ENCODE results near the gene ADH4. TPM values are rescaled to one million over a fixed set of nuclear protein-coding genes. Genes with fewer than 3 reads are reported as not detected.
"Not testable (repeated sequence)": the region's sequence is repeated elsewhere in the genome, so short reads cannot be mapped to it uniquely, and the experiment has no call there.

Gene ADH4
- polyA plus RNA-seq, 2 donors, result 0.10 to 1.5 TPM

- 28 to 53% methylated on average over 2 of the region's 2 CpGs for WGBS, 2 donors
- Histone ChIP-seq H3K27me3 (ENCODE audit: control insufficient read depth in 1 of 2, insufficient read depth in 2 of 2, low read length in 2 of 2) (no peaks in the 10 kb centered on the region), H3K36me3 (ENCODE audit: control insufficient read depth in 2 of 2, insufficient read depth in 2 of 2, low read length in 1 of 2) (no peaks in the 10 kb centered on the region), H3K4me1 (ENCODE audit: control insufficient read depth in 2 of 2, insufficient read depth in 2 of 2, low read length in 1 of 2) (no peaks in the 10 kb centered on the region), H3K27ac (ENCODE audit: low read depth in 2 of 2, low read length in 1 of 2) (peak overlapping the region in 1 of 2 donors; percentile 61), H3K4me3 (ENCODE audit: low read depth in 1 of 2, low read length in 2 of 2) (peak overlapping the region in 1 of 2 donors; percentile 94), H3K9me3 (ENCODE audit: control insufficient read depth in 2 of 2, insufficient read depth in 1 of 2, low read depth in 1 of 2, low read length in 1 of 2) (no peaks in the 10 kb centered on the region)
These were observed 53.4 kb downstream of the ADH4 start for GRCh38 chr4:99090481-99091215.

GRCh38 chr4:99088481-99089365, 55.4 kb downstream of the ADH4 start, which contains the start of gene ADH5:
Gene ADH5 (minus strand): TSS chr4:99088788. CDS start chr4:99088700, 88 bp downstream.
- peaks cover 0 to 3% of the 10 kb centered on the region in 2 donors for H3K36me3 ChIP-seq (ENCODE audit: control insufficient read depth in 2 of 2, insufficient read depth in 2 of 2, low read length in 1 of 2)
- no peaks in the 10 kb centered on the region for H3K9me3 ChIP-seq (ENCODE audit: control insufficient read depth in 2 of 2, insufficient read depth in 1 of 2, low read depth in 1 of 2, low read length in 1 of 2)
- peak within 1 kb of the TSS; percentile 92 to 98 for H3K27ac ChIP-seq (ENCODE audit: low read depth in 2 of 2, low read length in 1 of 2)
- WGBS, 2 donors, result 0 to 1% methylated on average over 52 to 53 of the region's 53 CpGs
- no peaks in the 10 kb centered on the region for H3K4me1 ChIP-seq (ENCODE audit: control insufficient read depth in 2 of 2, insufficient read depth in 2 of 2, low read length in 1 of 2)
- H3K27me3 ChIP-seq (ENCODE audit: control insufficient read depth in 1 of 2, insufficient read depth in 2 of 2, low read length in 2 of 2), result no peaks in the 10 kb centered on the region
- peak within 1 kb of the TSS; percentile 94 to 95 for H3K4me3 ChIP-seq (ENCODE audit: low read depth in 1 of 2, low read length in 2 of 2)

- H3K36me3 ChIP-seq (ENCODE audit: control insufficient read depth in 2 of 2, insufficient read depth in 2 of 2, low read length in 1 of 2), result peaks cover 0 to 3% of the 10 kb centered on the region in 2 donors
- peak overlapping the region; percentile 94 to 95 for H3K4me3 ChIP-seq (ENCODE audit: low read depth in 1 of 2, low read length in 2 of 2)
- H3K9me3 ChIP-seq (ENCODE audit: control insufficient read depth in 2 of 2, insufficient read depth in 1 of 2, low read depth in 1 of 2, low read length in 1 of 2), result no peaks in the 10 kb centered on the region
- no peaks in the 10 kb centered on the region for H3K4me1 ChIP-seq (ENCODE audit: control insufficient read depth in 2 of 2, insufficient read depth in 2 of 2, low read length in 1 of 2)
- H3K27me3 ChIP-seq (ENCODE audit: control insufficient read depth in 1 of 2, insufficient read depth in 2 of 2, low read length in 2 of 2), result no peaks in the 10 kb centered on the region
- peak overlapping the region; percentile 92 to 98 for H3K27ac ChIP-seq (ENCODE audit: low read depth in 2 of 2, low read length in 1 of 2)
- 2 to 4% methylated on average over 15 of the region's 15 CpGs for WGBS, 2 donors
These were observed 56.1 kb downstream of the ADH4 start for GRCh38 chr4:99088023-99088449.

GRCh38 chr4:99084595-99084994, 59.5 kb downstream of the ADH4 start:
- Histone ChIP-seq H3K9me3 (ENCODE audit: control insufficient read depth in 2 of 2, insufficient read depth in 1 of 2, low read depth in 1 of 2, low read length in 1 of 2) (no peaks in the 10 kb centered on the region), H3K27ac (ENCODE audit: low read depth in 2 of 2, low read length in 1 of 2) (no peak overlapping the region), H3K36me3 (ENCODE audit: control insufficient read depth in 2 of 2, insufficient read depth in 2 of 2, low read length in 1 of 2) (peaks cover 5 to 12% of the 10 kb centered on the region in 2 donors), H3K27me3 (ENCODE audit: control insufficient read depth in 1 of 2, insufficient read depth in 2 of 2, low read length in 2 of 2) (no peaks in the 10 kb centered on the region), H3K4me1 (ENCODE audit: control insufficient read depth in 2 of 2, insufficient read depth in 2 of 2, low read length in 1 of 2) (no peaks in the 10 kb centered on the region), H3K4me3 (ENCODE audit: low read depth in 1 of 2, low read length in 2 of 2) (no peak overlapping the region)
- 89 to 91% methylated on average over 2 of the region's 2 CpGs for WGBS, 2 donors

GRCh38 chr4:99082192-99082591, 61.9 kb downstream of the ADH4 start:
- no peak overlapping the region for H3K4me3 ChIP-seq (ENCODE audit: low read depth in 1 of 2, low read length in 2 of 2)
- no peaks in the 10 kb centered on the region for H3K9me3 ChIP-seq (ENCODE audit: control insufficient read depth in 2 of 2, insufficient read depth in 1 of 2, low read depth in 1 of 2, low read length in 1 of 2)
- H3K27me3 ChIP-seq (ENCODE audit: control insufficient read depth in 1 of 2, insufficient read depth in 2 of 2, low read length in 2 of 2), result no peaks in the 10 kb centered on the region
- peaks cover 5 to 12% of the 10 kb centered on the region in 2 donors for H3K36me3 ChIP-seq (ENCODE audit: control insufficient read depth in 2 of 2, insufficient read depth in 2 of 2, low read length in 1 of 2)
- no peak overlapping the region for H3K27ac ChIP-seq (ENCODE audit: low read depth in 2 of 2, low read length in 1 of 2)
- WGBS, 2 donors, result 88% methylated on average over 5 of the region's 5 CpGs
- H3K4me1 ChIP-seq (ENCODE audit: control insufficient read depth in 2 of 2, insufficient read depth in 2 of 2, low read length in 1 of 2), result no peaks in the 10 kb centered on the region

- WGBS, 2 donors, result 60 to 64% methylated on average over 6 of the region's 6 CpGs
- H3K27ac ChIP-seq (ENCODE audit: low read depth in 2 of 2, low read length in 1 of 2); H3K4me1 ChIP-seq (ENCODE audit: control insufficient read depth in 2 of 2, insufficient read depth in 2 of 2, low read length in 1 of 2); H3K27me3 ChIP-seq (ENCODE audit: control insufficient read depth in 1 of 2, insufficient read depth in 2 of 2, low read length in 2 of 2); H3K4me3 ChIP-seq (ENCODE audit: low read depth in 1 of 2, low read length in 2 of 2); H3K9me3 ChIP-seq (ENCODE audit: control insufficient read depth in 2 of 2, insufficient read depth in 1 of 2, low read depth in 1 of 2, low read length in 1 of 2): not testable (repeated sequence)
- H3K36me3 ChIP-seq (ENCODE audit: control insufficient read depth in 2 of 2, insufficient read depth in 2 of 2, low read length in 1 of 2), result peaks cover 8 to 13% of the 10 kb centered on the region in 2 donors
These were observed 63.2 kb downstream of the ADH4 start for GRCh38 chr4:99080869-99081268.

GRCh38 chr4:99079625-99080295, 64.3 kb downstream of the ADH4 start:
- H3K4me1 ChIP-seq (ENCODE audit: control insufficient read depth in 2 of 2, insufficient read depth in 2 of 2, low read length in 1 of 2), result no peaks in the 10 kb centered on the region
- H3K9me3 ChIP-seq (ENCODE audit: control insufficient read depth in 2 of 2, insufficient read depth in 1 of 2, low read depth in 1 of 2, low read length in 1 of 2), result no peaks in the 10 kb centered on the region
- H3K4me3 ChIP-seq (ENCODE audit: low read depth in 1 of 2, low read length in 2 of 2), result no peak overlapping the region
- peaks cover 8 to 19% of the 10 kb centered on the region in 2 donors for H3K36me3 ChIP-seq (ENCODE audit: control insufficient read depth in 2 of 2, insufficient read depth in 2 of 2, low read length in 1 of 2)
- 68 to 74% methylated on average over 5 of the region's 5 CpGs for WGBS, 2 donors
- H3K27me3 ChIP-seq (ENCODE audit: control insufficient read depth in 1 of 2, insufficient read depth in 2 of 2, low read length in 2 of 2), result no peaks in the 10 kb centered on the region
- no peak overlapping the region for H3K27ac ChIP-seq (ENCODE audit: low read depth in 2 of 2, low read length in 1 of 2)

- no peak overlapping the region for H3K27ac ChIP-seq (ENCODE audit: low read depth in 2 of 2, low read length in 1 of 2)
- H3K9me3 ChIP-seq (ENCODE audit: control insufficient read depth in 2 of 2, insufficient read depth in 1 of 2, low read depth in 1 of 2, low read length in 1 of 2), result no peaks in the 10 kb centered on the region
- H3K4me3 ChIP-seq (ENCODE audit: low read depth in 1 of 2, low read length in 2 of 2), result no peak overlapping the region
- no peaks in the 10 kb centered on the region for H3K4me1 ChIP-seq (ENCODE audit: control insufficient read depth in 2 of 2, insufficient read depth in 2 of 2, low read length in 1 of 2)
- H3K27me3 ChIP-seq (ENCODE audit: control insufficient read depth in 1 of 2, insufficient read depth in 2 of 2, low read length in 2 of 2), result no peaks in the 10 kb centered on the region
- peaks cover 8 to 18% of the 10 kb centered on the region in 2 donors for H3K36me3 ChIP-seq (ENCODE audit: control insufficient read depth in 2 of 2, insufficient read depth in 2 of 2, low read length in 1 of 2)
- 65 to 67% methylated on average over 5 of the region's 5 CpGs for WGBS, 2 donors
These were observed 65.0 kb downstream of the ADH4 start for GRCh38 chr4:99078931-99079624.

- H3K4me1 ChIP-seq (ENCODE audit: control insufficient read depth in 2 of 2, insufficient read depth in 2 of 2, low read length in 1 of 2), result no peaks in the 10 kb centered on the region
- H3K4me3 ChIP-seq (ENCODE audit: low read depth in 1 of 2, low read length in 2 of 2), result no peak overlapping the region
- peaks cover 8 to 20% of the 10 kb centered on the region in 2 donors for H3K36me3 ChIP-seq (ENCODE audit: control insufficient read depth in 2 of 2, insufficient read depth in 2 of 2, low read length in 1 of 2)
- H3K9me3 ChIP-seq (ENCODE audit: control insufficient read depth in 2 of 2, insufficient read depth in 1 of 2, low read depth in 1 of 2, low read length in 1 of 2), result no peaks in the 10 kb centered on the region
- 78 to 90% methylated on average over 5 of the region's 5 CpGs for WGBS, 2 donors
- H3K27ac ChIP-seq (ENCODE audit: low read depth in 2 of 2, low read length in 1 of 2), result no peak overlapping the region
- no peaks in the 10 kb centered on the region for H3K27me3 ChIP-seq (ENCODE audit: control insufficient read depth in 1 of 2, insufficient read depth in 2 of 2, low read length in 2 of 2)
These were observed 65.8 kb downstream of the ADH4 start for GRCh38 chr4:99078336-99078735.

Data from esophagus (tissue), 2 donors.